ENCODE data around the gene XK.
A peak's percentile ranks its signal among the peaks of the same experiment; 100 is the strongest.
"Not testable (repeated sequence)": the region's sequence is repeated elsewhere in the genome, so short reads cannot be mapped to it uniquely, and the experiment has no call there.

Gene XK

GRCh38 chrX:37685381-37686359, at the start of gene XK:
Gene XK (plus strand): TSS chrX:37685791. CDS start chrX:37685962, 171 bp downstream.
- DNase-seq (ENCODE audit: low read depth) = peak; percentile 4

GRCh38 chrX:37638047-37638446, 47.5 kb upstream of the XK start:
- DNase-seq (ENCODE audit: low read depth) = no peak

GRCh38 chrX:37640142-37640541, 45.4 kb upstream of the XK start:
- DNase-seq (ENCODE audit: low read depth) = no peak

- DNase-seq (ENCODE audit: low read depth) = no peak
Observed at GRCh38 chrX:37641859-37642258, 43.7 kb upstream of the XK start.

- no peak for DNase-seq (ENCODE audit: low read depth)
Observed at GRCh38 chrX:37644381-37645305, 40.9 kb upstream of the XK start.

GRCh38 chrX:37646254-37646653, 39.3 kb upstream of the XK start:
- DNase-seq (ENCODE audit: low read depth) = no peak

GRCh38 chrX:37650879-37651278, 34.7 kb upstream of the XK start:
- DNase-seq (ENCODE audit: low read depth) = not testable (repeated sequence)

GRCh38 chrX:37651921-37652452, 33.6 kb upstream of the XK start:
- DNase-seq (ENCODE audit: low read depth) = no peak

GRCh38 chrX:37652589-37653231, 32.9 kb upstream of the XK start:
- DNase-seq (ENCODE audit: low read depth) = no peak

GRCh38 chrX:37653397-37654085, 32.0 kb upstream of the XK start:
- DNase-seq (ENCODE audit: low read depth) = no peak

GRCh38 chrX:37658343-37659030, 27.1 kb upstream of the XK start:
- no peak for DNase-seq (ENCODE audit: low read depth)

- DNase-seq (ENCODE audit: low read depth) = no peak
Observed at GRCh38 chrX:37659047-37659446, 26.5 kb upstream of the XK start.

- no peak for DNase-seq (ENCODE audit: low read depth)
Observed at GRCh38 chrX:37662181-37662580, 23.4 kb upstream of the XK start.

GRCh38 chrX:37666516-37666915, 19.1 kb upstream of the XK start:
- no peak for DNase-seq (ENCODE audit: low read depth)

- no peak for DNase-seq (ENCODE audit: low read depth)
Observed at GRCh38 chrX:37667141-37667540, 18.4 kb upstream of the XK start.

GRCh38 chrX:37672563-37672962, 13.0 kb upstream of the XK start:
- DNase-seq (ENCODE audit: low read depth) = no peak

GRCh38 chrX:37676811-37677210, 8.8 kb upstream of the XK start:
- no peak for DNase-seq (ENCODE audit: low read depth)

GRCh38 chrX:37677243-37677642, 8.3 kb upstream of the XK start:
- no peak for DNase-seq (ENCODE audit: low read depth)

- no peak for DNase-seq (ENCODE audit: low read depth)
Observed at GRCh38 chrX:37677765-37678164, 7.8 kb upstream of the XK start.

- no peak for DNase-seq (ENCODE audit: low read depth)
Observed at GRCh38 chrX:37678574-37678973, 7.0 kb upstream of the XK start.

- no peak for DNase-seq (ENCODE audit: low read depth)
Observed at GRCh38 chrX:37679230-37679629, 6.4 kb upstream of the XK start.

All from EH (cell line).